ENCODE measurements around the gene NTF3. TPM values are rescaled to one million over a fixed set of nuclear protein-coding genes. Genes with fewer than 3 reads are reported as not detected.

The NTF3 gene
- total RNA-seq, 1 experiment from 2014 or later: not detected

DNA sequence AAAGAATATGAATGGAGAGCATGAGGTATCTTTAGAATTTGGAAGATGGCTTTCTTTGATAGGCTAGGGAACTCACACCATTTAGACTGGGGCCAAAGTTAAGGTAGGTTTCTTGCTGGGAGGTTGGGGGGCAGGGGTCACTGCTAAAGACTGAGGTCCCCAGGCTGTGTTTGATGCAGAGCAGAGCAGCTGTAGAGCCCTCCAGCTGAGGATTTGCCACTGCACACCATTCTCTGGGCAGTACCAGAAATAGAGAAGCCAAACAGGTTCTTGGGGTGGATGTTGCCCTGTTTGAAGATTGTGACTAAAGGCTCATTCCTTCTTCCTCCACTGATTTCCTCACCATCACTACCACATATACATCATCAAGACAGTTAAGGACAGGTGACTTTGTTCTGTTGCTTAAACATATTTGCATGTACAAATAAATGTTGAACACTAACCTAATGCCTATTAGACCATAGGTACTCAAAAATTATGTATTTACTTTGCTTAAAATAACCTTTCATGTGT, 7.9 kb downstream of the NTF3 start:
- POLR2A ChIA-PET: no interaction called here
- no peak overlapping the region for H3K4me2 ChIP-seq (ENCODE audit: low read length)
- no peaks in the 10 kb centered on the region for H3K36me3 ChIP-seq (ENCODE audit: control insufficient read depth in 1 of 2, insufficient read depth in 2 of 2, low read length in 2 of 2)
- ATAC-seq (no peak), DNase-seq (ENCODE audit: low read depth, low spot score) (no peak)
- CTCF ChIA-PET: no interaction called here
- peaks cover 44% of the 10 kb centered on the region for H3K27me3 ChIP-seq (ENCODE audit: insufficient read depth, low read length)
- H3K4me3 ChIP-seq (replicated peaks in 1 of 2; ENCODE audit: low read depth in 1 of 2, low read length in 2 of 2): no peak overlapping the region
- no TSS peak for BruUV-seq (replicated peaks)
- H3K4me1 ChIP-seq (ENCODE audit: control insufficient read depth in 1 of 2, insufficient read depth in 2 of 2, low read length in 2 of 2): peaks cover 0 to 13% of the 10 kb centered on the region in 2 experiments; a peak in 3 of 4 replicates
- no peaks in the 10 kb centered on the region for H3K9me2 ChIP-seq (ENCODE audit: insufficient read depth)
- no peak overlapping the region for H2AFZ ChIP-seq (ENCODE audit: low read depth, low read length, poor library complexity, severe bottlenecking)
- TF ChIP-seq, protein P1, sequence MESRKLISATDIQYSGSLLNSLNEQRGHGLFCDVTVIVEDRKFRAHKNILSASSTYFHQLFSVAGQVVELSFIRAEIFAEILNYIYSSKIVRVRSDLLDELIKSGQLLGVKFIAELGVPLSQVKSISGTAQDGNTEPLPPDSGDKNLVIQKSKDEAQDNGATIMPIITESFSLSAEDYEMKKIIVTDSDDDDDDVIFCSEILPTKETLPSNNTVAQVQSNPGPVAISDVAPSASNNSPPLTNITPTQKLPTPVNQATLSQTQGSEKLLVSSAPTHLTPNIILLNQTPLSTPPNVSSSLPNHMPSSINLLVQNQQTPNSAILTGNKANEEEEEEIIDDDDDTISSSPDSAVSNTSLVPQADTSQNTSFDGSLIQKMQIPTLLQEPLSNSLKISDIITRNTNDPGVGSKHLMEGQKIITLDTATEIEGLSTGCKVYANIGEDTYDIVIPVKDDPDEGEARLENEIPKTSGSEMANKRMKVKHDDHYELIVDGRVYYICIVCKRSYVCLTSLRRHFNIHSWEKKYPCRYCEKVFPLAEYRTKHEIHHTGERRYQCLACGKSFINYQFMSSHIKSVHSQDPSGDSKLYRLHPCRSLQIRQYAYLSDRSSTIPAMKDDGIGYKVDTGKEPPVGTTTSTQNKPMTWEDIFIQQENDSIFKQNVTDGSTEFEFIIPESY (IDR thresholded peaks at IDR 0.05; ENCODE audit: extremely low read depth, insufficient replicate concordance, low read length): no peak
- TF ChIP-seq POLR2A (IDR thresholded peaks at IDR 0.05; ENCODE audit: borderline replicate concordance, extremely low read depth, insufficient read depth, insufficient read length) (no peak), CBX3 (IDR thresholded peaks at IDR 0.05; ENCODE audit: low read depth) (no peak), YY1 (IDR thresholded peaks at IDR 0.05; ENCODE audit: extremely low read depth, insufficient replicate concordance, low read depth, low read length) (no peak), POLR2AphosphoS5 (IDR thresholded peaks at IDR 0.05; ENCODE audit: low read depth, low read length) (no peak), EGR1 (IDR thresholded peaks at IDR 0.05; ENCODE audit: low read depth) (no peak), EZH2 (IDR thresholded peaks at IDR 0.05) (no peak), EZH2phosphoT487 (IDR thresholded peaks at IDR 0.05; ENCODE audit: borderline replicate concordance) (no peak), TCF7L2 (IDR thresholded peaks at IDR 0.05; ENCODE audit: borderline replicate concordance, extremely low read depth, insufficient read depth, insufficient read length) (no peak), SP1 (IDR thresholded peaks at IDR 0.05; ENCODE audit: low read depth) (no peak), ZNF274 (IDR thresholded peaks at IDR 0.05; ENCODE audit: low read depth, low read length) (no peak), ZFX (IDR thresholded peaks at IDR 0.05) (no peak), ELF1 (IDR thresholded peaks at IDR 0.05; ENCODE audit: borderline replicate concordance, low read depth) (no peak)
- TF ChIP-seq, protein P2, sequence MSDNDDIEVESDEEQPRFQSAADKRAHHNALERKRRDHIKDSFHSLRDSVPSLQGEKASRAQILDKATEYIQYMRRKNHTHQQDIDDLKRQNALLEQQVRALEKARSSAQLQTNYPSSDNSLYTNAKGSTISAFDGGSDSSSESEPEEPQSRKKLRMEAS (IDR thresholded peaks at IDR 0.05): no peak
- TF ChIP-seq, protein P3, sequence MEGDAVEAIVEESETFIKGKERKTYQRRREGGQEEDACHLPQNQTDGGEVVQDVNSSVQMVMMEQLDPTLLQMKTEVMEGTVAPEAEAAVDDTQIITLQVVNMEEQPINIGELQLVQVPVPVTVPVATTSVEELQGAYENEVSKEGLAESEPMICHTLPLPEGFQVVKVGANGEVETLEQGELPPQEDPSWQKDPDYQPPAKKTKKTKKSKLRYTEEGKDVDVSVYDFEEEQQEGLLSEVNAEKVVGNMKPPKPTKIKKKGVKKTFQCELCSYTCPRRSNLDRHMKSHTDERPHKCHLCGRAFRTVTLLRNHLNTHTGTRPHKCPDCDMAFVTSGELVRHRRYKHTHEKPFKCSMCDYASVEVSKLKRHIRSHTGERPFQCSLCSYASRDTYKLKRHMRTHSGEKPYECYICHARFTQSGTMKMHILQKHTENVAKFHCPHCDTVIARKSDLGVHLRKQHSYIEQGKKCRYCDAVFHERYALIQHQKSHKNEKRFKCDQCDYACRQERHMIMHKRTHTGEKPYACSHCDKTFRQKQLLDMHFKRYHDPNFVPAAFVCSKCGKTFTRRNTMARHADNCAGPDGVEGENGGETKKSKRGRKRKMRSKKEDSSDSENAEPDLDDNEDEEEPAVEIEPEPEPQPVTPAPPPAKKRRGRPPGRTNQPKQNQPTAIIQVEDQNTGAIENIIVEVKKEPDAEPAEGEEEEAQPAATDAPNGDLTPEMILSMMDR (IDR thresholded peaks at IDR 0.05 in 2 of 3, conservative IDR thresholded peaks at IDR 0.05 in 1 of 3; ENCODE audit: borderline replicate concordance in 1 of 3, insufficient read depth in 1 of 3, low read depth in 2 of 3, low read length in 2 of 3): no peak
- no peak overlapping the region for H3K9ac ChIP-seq (ENCODE audit: low read length)
- no peaks in the 10 kb centered on the region for H3K79me2 ChIP-seq (ENCODE audit: insufficient read depth, low read length)
- H3K9me3 ChIP-seq (ENCODE audit: control insufficient read depth in 1 of 2, insufficient read depth in 1 of 2, low read depth in 1 of 2, low read length in 2 of 2): no peaks in the 10 kb centered on the region
- intact Hi-C loops (cut with micrococcal nuclease): loop anchor here (5.0 kb wide), 1 partner anchor 583 kb away; no protein-coding TSS in a partner anchor
- no peak overlapping the region for H3K27ac ChIP-seq (ENCODE audit: low read depth, low read length)
- no peaks in the 10 kb centered on the region for H4K20me1 ChIP-seq (ENCODE audit: insufficient read depth)
- RAD21 ChIA-PET (ENCODE audit: low non-redundant PET in 1 of 2, low total read pairs in 2 of 2, uncharacterized antibody in 2 of 2, unreplicated experiment in 2 of 2): no interaction called here
